Measurements from ENCODE around the gene TCF15.

The TCF15 gene

DNA sequence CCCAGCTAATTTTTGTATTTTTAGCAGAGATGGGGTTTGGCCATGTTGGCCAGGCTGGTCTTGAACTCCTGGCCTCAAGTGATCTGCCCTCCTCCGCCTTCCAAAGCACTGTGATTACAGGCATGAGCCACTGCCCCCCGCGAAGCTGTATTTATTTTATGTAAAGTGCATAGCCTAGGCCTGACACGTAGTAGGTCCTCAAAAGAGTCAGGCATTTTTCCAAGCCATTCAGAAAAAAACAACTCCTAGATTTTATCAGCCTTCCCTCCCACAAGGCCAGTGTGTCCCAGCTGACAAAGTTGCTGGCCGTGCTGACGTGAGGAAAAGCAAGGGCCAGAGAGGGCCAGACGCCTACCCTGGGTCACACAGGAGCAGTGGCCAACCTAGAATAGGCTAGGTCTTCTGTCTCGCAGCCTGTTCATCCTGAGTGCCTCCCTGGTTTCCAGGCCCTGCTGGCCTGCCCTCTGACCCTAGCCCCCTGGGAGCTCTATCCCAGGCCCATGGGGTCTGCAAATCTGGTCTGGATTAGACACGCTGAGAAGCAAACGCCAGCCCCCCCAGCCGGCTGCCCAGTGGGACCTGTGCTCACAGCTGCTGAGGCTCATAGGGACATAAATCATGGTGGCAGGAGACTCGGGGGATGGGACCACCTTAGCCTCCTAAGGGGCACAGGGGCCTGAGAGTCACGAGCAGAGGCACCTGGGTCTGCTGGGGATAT, 11.8 kb downstream of the TCF15 start:
- Histone ChIP-seq H2AFZ (ENCODE audit: low read length) (no peak overlapping the region), H3K27me3 (ENCODE audit: insufficient read depth, low read length) (no peaks in the 10 kb centered on the region; the same call in 1 of the 2 replicates), H3K9me3 (ENCODE audit: low read length) (no peaks in the 10 kb centered on the region), H3K9me2 (ENCODE audit: low read depth, low read length) (no peaks in the 10 kb centered on the region), H3K27ac (ENCODE audit: low read depth, low read length, poor library complexity, severe bottlenecking) (no peak overlapping the region), H3K4me1 (ENCODE audit: insufficient read depth, low read length, severe bottlenecking) (no peaks in the 10 kb centered on the region), H3K9ac (ENCODE audit: low read length) (no peak overlapping the region), H4K20me1 (ENCODE audit: insufficient read depth, low read length) (no peaks in the 10 kb centered on the region), H3K4me2 (ENCODE audit: low read length) (no peak overlapping the region), H3F3A (ENCODE audit: insufficient read depth, low read length) (no peaks in the 10 kb centered on the region), H3K36me3 (ENCODE audit: insufficient read depth, low read length) (no peaks in the 10 kb centered on the region), H3K79me2 (ENCODE audit: insufficient read depth, low read length) (no peaks in the 10 kb centered on the region), H3K4me3 (ENCODE audit: low read depth, low read length, poor library complexity, severe bottlenecking) (no peak overlapping the region)
- TF ChIP-seq, protein P1, sequence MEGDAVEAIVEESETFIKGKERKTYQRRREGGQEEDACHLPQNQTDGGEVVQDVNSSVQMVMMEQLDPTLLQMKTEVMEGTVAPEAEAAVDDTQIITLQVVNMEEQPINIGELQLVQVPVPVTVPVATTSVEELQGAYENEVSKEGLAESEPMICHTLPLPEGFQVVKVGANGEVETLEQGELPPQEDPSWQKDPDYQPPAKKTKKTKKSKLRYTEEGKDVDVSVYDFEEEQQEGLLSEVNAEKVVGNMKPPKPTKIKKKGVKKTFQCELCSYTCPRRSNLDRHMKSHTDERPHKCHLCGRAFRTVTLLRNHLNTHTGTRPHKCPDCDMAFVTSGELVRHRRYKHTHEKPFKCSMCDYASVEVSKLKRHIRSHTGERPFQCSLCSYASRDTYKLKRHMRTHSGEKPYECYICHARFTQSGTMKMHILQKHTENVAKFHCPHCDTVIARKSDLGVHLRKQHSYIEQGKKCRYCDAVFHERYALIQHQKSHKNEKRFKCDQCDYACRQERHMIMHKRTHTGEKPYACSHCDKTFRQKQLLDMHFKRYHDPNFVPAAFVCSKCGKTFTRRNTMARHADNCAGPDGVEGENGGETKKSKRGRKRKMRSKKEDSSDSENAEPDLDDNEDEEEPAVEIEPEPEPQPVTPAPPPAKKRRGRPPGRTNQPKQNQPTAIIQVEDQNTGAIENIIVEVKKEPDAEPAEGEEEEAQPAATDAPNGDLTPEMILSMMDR (IDR thresholded peaks at IDR 0.05; ENCODE audit: low read length): no peak
- TF ChIP-seq EZH2 (IDR thresholded peaks at IDR 0.05; ENCODE audit: borderline replicate concordance, low read length): no peak

DNA sequence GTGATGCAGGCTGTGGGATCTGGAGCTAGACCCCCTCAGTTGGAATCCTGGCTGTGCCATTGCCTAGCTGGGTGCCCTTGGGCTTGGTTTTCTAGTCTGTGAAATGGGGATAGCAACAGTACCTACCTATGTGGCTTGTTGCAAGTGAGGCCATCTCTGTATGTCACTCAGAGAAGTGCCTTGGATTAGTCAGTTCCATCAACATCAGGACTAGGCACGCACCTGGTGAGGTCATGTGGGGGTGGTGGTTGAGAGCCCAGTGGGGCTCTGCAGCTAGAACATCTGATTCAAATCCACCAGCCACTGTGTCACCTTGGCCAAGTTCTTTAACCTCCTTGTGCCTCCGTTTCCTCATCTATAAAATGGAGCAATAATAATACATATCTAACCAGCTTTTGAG, 12.5 kb downstream of the TCF15 start:
- Histone ChIP-seq H3K9me2 (ENCODE audit: low read depth, low read length) (no peaks in the 10 kb centered on the region), H2AFZ (ENCODE audit: low read length) (no peak overlapping the region), H3K27me3 (ENCODE audit: insufficient read depth, low read length) (no peaks in the 10 kb centered on the region), H3K79me2 (ENCODE audit: insufficient read depth, low read length) (no peaks in the 10 kb centered on the region), H3K4me2 (ENCODE audit: low read length) (no peak overlapping the region), H4K20me1 (ENCODE audit: insufficient read depth, low read length) (no peaks in the 10 kb centered on the region), H3F3A (ENCODE audit: insufficient read depth, low read length) (no peaks in the 10 kb centered on the region), H3K9me3 (ENCODE audit: low read length) (no peaks in the 10 kb centered on the region), H3K9ac (ENCODE audit: low read length) (no peak overlapping the region), H3K27ac (ENCODE audit: low read depth, low read length, poor library complexity, severe bottlenecking) (no peak overlapping the region), H3K36me3 (ENCODE audit: insufficient read depth, low read length) (no peaks in the 10 kb centered on the region), H3K4me3 (ENCODE audit: low read depth, low read length, poor library complexity, severe bottlenecking) (no peak overlapping the region), H3K4me1 (ENCODE audit: insufficient read depth, low read length, severe bottlenecking) (no peaks in the 10 kb centered on the region)
- TF ChIP-seq EZH2 (IDR thresholded peaks at IDR 0.05; ENCODE audit: borderline replicate concordance, low read length): no peak
- TF ChIP-seq, protein P1 (IDR thresholded peaks at IDR 0.05; ENCODE audit: low read length): no peak

DNA sequence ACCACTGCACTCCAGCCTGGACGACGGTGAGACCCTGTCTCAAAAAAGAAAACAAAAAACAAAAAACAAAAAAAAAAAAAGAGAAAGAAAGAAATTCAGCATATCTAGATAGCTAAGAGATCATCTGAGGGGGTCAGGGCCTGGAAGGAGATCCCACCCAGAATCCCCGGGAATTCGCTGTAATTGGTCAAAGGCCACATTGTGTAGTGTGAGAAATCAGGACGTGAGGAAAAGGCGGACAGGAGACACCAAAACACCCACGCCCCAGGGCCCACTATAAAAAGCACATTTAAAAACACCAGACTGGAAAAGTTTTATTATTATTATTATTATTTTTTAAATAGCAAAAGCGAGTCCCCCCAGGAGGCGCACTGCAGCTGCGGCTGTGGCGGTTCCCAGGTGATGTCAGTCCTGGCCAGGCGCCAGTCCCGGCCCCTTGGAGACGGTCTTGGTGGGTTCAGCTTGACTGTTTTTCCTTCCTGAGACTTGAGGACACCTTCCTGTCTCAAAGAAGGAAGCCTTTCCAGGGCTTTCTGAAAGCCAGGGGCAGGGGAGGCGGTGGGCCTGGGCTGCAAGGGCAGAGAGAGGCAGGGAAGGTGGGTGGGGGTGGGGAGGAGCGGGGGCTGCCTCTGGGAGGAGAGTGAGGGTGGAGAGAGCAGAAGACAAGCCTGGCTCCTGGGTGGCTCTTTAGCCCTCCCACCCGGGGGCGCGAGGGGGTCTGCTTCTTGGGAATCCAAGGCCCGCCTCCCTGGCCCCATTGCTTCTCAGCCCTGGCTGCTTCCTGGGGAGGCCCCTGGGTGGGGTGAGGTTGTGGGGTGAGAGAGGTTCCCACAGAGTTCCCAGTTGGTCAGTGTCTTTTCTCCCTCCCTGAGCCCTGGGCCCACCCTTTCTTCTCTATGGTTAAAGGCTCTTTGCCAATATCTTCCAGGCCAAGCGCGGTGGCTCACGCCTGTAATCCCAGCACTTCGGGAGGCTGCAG, 14.5 kb downstream of the TCF15 start:
- Histone ChIP-seq H3K9me2 (ENCODE audit: low read depth, low read length) (no peaks in the 10 kb centered on the region), H3F3A (ENCODE audit: insufficient read depth, low read length) (no peaks in the 10 kb centered on the region), H4K20me1 (ENCODE audit: insufficient read depth, low read length) (no peaks in the 10 kb centered on the region), H3K9me3 (ENCODE audit: low read length) (no peaks in the 10 kb centered on the region), H3K9ac (ENCODE audit: low read length) (no peak overlapping the region), H3K4me3 (ENCODE audit: low read depth, low read length, poor library complexity, severe bottlenecking) (no peak overlapping the region), H3K27me3 (ENCODE audit: insufficient read depth, low read length) (no peaks in the 10 kb centered on the region), H3K36me3 (ENCODE audit: insufficient read depth, low read length) (no peaks in the 10 kb centered on the region), H3K4me1 (ENCODE audit: insufficient read depth, low read length, severe bottlenecking) (no peaks in the 10 kb centered on the region), H2AFZ (ENCODE audit: low read length) (no peak overlapping the region), H3K27ac (ENCODE audit: low read depth, low read length, poor library complexity, severe bottlenecking) (no peak overlapping the region), H3K4me2 (ENCODE audit: low read length) (no peak overlapping the region), H3K79me2 (ENCODE audit: insufficient read depth, low read length) (no peaks in the 10 kb centered on the region)
- TF ChIP-seq, protein P1 (IDR thresholded peaks at IDR 0.05; ENCODE audit: low read length): no peak
- TF ChIP-seq EZH2 (IDR thresholded peaks at IDR 0.05; ENCODE audit: borderline replicate concordance, low read length): no peak

Measured in OCI-LY1 (cell line).